Measurements from ENCODE around the gene PMM2.

PMM2 gene

GRCh38 chr16:8858994-8859912 is 61.6 kb downstream of the PMM2 start:
- DNase-seq (ENCODE audit: low read depth): no peak
- TF ChIP-seq CTCF (IDR thresholded peaks at IDR 0.05; ENCODE audit: insufficient read depth, low read depth, low read length, missing control alignments): no peak
- H3K4me3 ChIP-seq (ENCODE audit: low read depth, low read length): no peak overlapping the region

GRCh38 chr16:8859913-8860881 is 62.6 kb downstream of the PMM2 start:
- no peak overlapping the region for H3K4me3 ChIP-seq (ENCODE audit: low read depth, low read length)
- DNase-seq (ENCODE audit: low read depth): no peak
- TF ChIP-seq CTCF (IDR thresholded peaks at IDR 0.05; ENCODE audit: insufficient read depth, low read depth, low read length, missing control alignments): no peak

GRCh38 chr16:8861563-8862308 is 64.1 kb downstream of the PMM2 start:
- TF ChIP-seq CTCF (IDR thresholded peaks at IDR 0.05; ENCODE audit: insufficient read depth, low read depth, low read length, missing control alignments): no peak
- DNase-seq (ENCODE audit: low read depth): no peak
- no peak overlapping the region for H3K4me3 ChIP-seq (ENCODE audit: low read depth, low read length)

GRCh38 chr16:8862309-8863130 is 64.9 kb downstream of the PMM2 start:
- no peak overlapping the region for H3K4me3 ChIP-seq (ENCODE audit: low read depth, low read length)
- no peak for DNase-seq (ENCODE audit: low read depth)
- TF ChIP-seq CTCF (IDR thresholded peaks at IDR 0.05; ENCODE audit: insufficient read depth, low read depth, low read length, missing control alignments): no peak

DNA sequence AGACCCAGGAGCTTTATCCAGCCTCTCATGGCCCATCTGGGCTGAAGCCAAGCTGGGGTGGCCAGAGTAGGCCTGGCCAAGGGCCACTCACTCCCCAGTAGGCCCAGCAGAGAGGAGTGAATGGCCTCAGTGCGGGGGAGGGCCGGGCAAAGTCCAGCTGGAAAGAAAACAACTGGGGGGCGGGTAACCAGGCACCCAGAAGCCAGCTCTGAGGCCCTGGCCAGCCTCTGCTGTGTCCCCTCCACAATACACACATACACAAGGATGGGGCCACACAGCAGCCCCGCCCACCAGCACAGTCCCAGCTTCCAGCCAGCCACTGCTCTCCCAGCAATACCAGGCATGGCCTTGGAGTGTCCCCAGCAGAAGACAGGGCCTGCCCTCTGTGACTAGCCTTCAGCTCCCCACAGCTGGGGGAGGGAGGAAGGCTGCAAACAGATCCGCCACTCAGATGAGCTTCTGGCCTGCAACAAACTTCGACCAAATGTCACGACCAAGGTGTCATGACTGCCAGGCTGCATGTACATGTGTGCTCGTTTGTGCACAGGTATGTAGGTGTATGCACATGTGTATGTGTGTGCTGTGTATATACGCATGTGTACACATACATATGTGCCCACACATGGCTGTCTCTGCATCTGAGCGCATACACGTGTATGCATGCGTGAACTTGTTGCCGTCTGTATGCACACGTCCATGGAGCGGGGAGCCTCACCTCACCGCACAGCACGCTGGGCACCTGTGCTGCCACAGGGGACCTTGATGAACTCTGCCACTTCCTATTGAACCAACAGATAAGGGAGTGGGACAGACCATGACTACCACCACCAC is 66.2 kb downstream of the PMM2 start:
- no peak for DNase-seq (ENCODE audit: low read depth)
- TF ChIP-seq CTCF (IDR thresholded peaks at IDR 0.05; ENCODE audit: insufficient read depth, low read depth, low read length, missing control alignments): no peak
- no peak overlapping the region for H3K4me3 ChIP-seq (ENCODE audit: low read depth, low read length)

Measured in GM12865 (cell line).